ENCODE measurements around the gene ANKK1.

DNA sequence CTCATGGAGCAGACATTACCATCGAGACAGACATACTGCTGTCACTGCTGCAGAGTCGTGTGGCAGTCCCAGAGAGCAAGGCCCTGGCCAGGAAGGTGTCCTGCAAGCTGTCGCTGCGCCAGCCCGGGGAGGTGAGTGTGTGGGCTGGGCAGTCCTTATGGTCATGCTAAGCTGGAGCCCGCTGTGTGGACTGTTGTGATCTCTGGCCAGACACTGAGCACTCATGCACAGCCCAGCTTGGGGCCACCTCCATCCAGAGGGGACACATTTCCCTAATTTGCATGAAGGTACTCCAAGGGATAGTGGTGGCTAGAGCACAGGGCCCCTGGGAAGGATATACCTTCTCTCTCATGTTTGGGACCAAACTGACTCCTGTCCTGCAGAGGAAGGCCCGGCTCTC, 9.6 kb downstream of the ANKK1 start:
- TF ChIP-seq EP300 (IDR thresholded peaks at IDR 0.05): no peak
- TF ChIP-seq, protein P1, sequence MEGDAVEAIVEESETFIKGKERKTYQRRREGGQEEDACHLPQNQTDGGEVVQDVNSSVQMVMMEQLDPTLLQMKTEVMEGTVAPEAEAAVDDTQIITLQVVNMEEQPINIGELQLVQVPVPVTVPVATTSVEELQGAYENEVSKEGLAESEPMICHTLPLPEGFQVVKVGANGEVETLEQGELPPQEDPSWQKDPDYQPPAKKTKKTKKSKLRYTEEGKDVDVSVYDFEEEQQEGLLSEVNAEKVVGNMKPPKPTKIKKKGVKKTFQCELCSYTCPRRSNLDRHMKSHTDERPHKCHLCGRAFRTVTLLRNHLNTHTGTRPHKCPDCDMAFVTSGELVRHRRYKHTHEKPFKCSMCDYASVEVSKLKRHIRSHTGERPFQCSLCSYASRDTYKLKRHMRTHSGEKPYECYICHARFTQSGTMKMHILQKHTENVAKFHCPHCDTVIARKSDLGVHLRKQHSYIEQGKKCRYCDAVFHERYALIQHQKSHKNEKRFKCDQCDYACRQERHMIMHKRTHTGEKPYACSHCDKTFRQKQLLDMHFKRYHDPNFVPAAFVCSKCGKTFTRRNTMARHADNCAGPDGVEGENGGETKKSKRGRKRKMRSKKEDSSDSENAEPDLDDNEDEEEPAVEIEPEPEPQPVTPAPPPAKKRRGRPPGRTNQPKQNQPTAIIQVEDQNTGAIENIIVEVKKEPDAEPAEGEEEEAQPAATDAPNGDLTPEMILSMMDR (IDR thresholded peaks at IDR 0.05): no peak
